Measurements from ENCODE around the gene PATZ1. TPM values are rescaled to one million over a fixed set of nuclear protein-coding genes. Genes with fewer than 3 reads are reported as not detected.

PATZ1 gene
- polyA plus RNA-seq, 1 of the 3 experiments (the other 2 are of a cell fraction): 21.8 TPM

DNA sequence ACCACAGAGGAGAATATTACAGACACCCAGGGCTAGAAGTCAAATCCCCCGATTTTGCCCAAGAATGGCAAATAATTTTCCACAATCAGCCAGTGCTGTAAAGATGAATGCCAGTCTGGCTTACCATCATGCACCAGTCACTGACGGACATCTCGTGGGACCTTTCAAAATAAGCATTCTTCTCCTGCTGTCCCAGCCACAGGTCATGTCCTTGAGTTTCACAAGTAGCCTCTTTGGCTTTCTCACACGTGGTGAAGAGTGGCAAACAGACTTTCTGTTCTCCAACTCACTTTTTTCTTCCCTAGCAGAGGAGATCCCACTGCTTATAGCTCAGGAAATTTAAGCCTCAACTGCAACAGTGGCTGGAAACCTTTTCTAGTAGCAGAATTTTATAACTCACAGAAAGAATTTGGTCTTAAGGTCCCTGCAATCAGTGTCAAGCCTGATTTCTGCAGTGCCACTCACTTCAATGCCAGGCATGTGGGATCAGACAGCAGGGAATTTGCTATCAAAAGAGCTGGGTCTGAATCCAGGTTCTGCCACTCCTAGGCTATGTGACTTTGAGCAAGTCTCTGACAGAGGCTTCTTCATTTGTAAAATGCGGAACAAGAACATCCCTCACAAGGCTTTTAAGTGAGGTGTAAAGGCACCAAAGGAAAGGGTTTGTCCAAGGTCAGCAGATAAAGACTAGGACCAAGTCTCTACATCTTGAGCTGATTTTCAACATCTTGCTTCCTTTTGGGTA, 57.5 kb downstream of the PATZ1 start (continued):
- no peak for TF ChIP-seq USF2 (IDR thresholded peaks at IDR 0.05; ENCODE audit: borderline replicate concordance, low read depth, low read length)

- H3K9me2 ChIP-seq: no peaks in the 10 kb centered on the region
- ChIA-PET POLR2A (no interaction called here), CTCF (interaction anchor here (0.7 to 2.6 kb wide), 4 partner anchors 15 to 78 kb away, joined by 3 to 18 read pairs (median 8); partner anchors contain the start of gene LIMK2)
- H3K4me2 ChIP-seq: no peak overlapping the region
- peaks cover 13% of the 10 kb centered on the region for H3F3A ChIP-seq (replicated peaks; ENCODE audit: insufficient read depth)
- H2AFZ ChIP-seq (ENCODE audit: low read depth): no peak overlapping the region
- peaks cover 0 to 20% of the 10 kb centered on the region in 2 experiments; a peak in 1 of 4 replicates for H3K4me1 ChIP-seq (ENCODE audit: control insufficient read depth in 1 of 2, insufficient read depth in 2 of 2, low read depth in 1 of 2, low read length in 1 of 2)
- no peaks in the 10 kb centered on the region for H3K27me3 ChIP-seq (ENCODE audit: insufficient read depth)
- no peak for DNase-seq
- no peak overlapping the region for H3K27ac ChIP-seq (ENCODE audit: low read depth in 2 of 2, low read length in 1 of 2)
- H3K9ac ChIP-seq: no peak overlapping the region
- no peaks in the 10 kb centered on the region for H3K9me3 ChIP-seq
- no peaks in the 10 kb centered on the region for H4K20me1 ChIP-seq (ENCODE audit: insufficient read depth)
- TF ChIP-seq NRF1 (IDR thresholded peaks at IDR 0.05; ENCODE audit: low read depth, low read length): no peak
- TF ChIP-seq SMC3 (IDR thresholded peaks at IDR 0.05; ENCODE audit: low read depth, low read length): no peak
- TF ChIP-seq SIN3A (IDR thresholded peaks at IDR 0.05; ENCODE audit: borderline replicate concordance, low read depth, low read length): no peak
- no peak for TF ChIP-seq CHD2 (IDR thresholded peaks at IDR 0.05; ENCODE audit: low read length, partially characterized antibody)
- TF ChIP-seq TCF12 (IDR thresholded peaks at IDR 0.05): no peak
- no peak for TF ChIP-seq ELF1 (IDR thresholded peaks at IDR 0.05)
- H3K36me3 ChIP-seq (replicated peaks in 1 of 2; ENCODE audit: control insufficient read depth in 1 of 2, insufficient read depth in 2 of 2, low read length in 1 of 2): peaks cover 4 to 13% of the 10 kb centered on the region in 2 experiments
- no peaks in the 10 kb centered on the region for H3K79me2 ChIP-seq (ENCODE audit: insufficient read depth)
- WGBS (ENCODE audit: low lambda C conversion rate): 95% methylated on average over 6 of the region's 6 CpGs
- H3K4me3 ChIP-seq (ENCODE audit: low read depth in 2 of 2, low read length in 1 of 2): no peak overlapping the region
Observed at GRCh38 chr22:31287818-31288495, 58.2 kb downstream of the PATZ1 start.

- Histone ChIP-seq H3K4me2 (no peak overlapping the region), H3K9ac (no peak overlapping the region), H3F3A (replicated peaks; ENCODE audit: insufficient read depth) (peaks cover 17% of the 10 kb centered on the region), H4K20me1 (ENCODE audit: insufficient read depth) (no peaks in the 10 kb centered on the region), H3K9me3 (no peaks in the 10 kb centered on the region), H3K9me2 (no peaks in the 10 kb centered on the region), H3K36me3 (replicated peaks in 1 of 2; ENCODE audit: control insufficient read depth in 1 of 2, insufficient read depth in 2 of 2, low read length in 1 of 2) (peaks cover 4 to 26% of the 10 kb centered on the region in 2 experiments), H3K27me3 (ENCODE audit: insufficient read depth) (no peaks in the 10 kb centered on the region), H2AFZ (ENCODE audit: low read depth) (no peak overlapping the region), H3K79me2 (ENCODE audit: insufficient read depth) (no peaks in the 10 kb centered on the region), H3K4me1 (ENCODE audit: control insufficient read depth in 1 of 2, insufficient read depth in 2 of 2, low read depth in 1 of 2, low read length in 1 of 2) (peaks cover 0 to 15% of the 10 kb centered on the region in 2 experiments; a peak in 1 of 4 replicates), H3K27ac (ENCODE audit: low read depth in 2 of 2, low read length in 1 of 2) (no peak overlapping the region; a peak in 1 of 4 replicates), H3K4me3 (ENCODE audit: low read depth in 2 of 2, low read length in 1 of 2) (no peak overlapping the region)
- POLR2A ChIA-PET: no interaction called here
- WGBS (ENCODE audit: low lambda C conversion rate): 79% methylated on average over 8 of the region's 8 CpGs
- CTCF ChIA-PET: interaction anchor here (1.0 to 4.1 kb wide), 4 partner anchors 13 to 75 kb away, joined by 3 to 27 read pairs (median 3); partner anchors contain the start of gene LIMK2
- no peak for DNase-seq
- TF ChIP-seq FOXM1 (IDR thresholded peaks at IDR 0.05; ENCODE audit: low read depth) (no peak), NRF1 (IDR thresholded peaks at IDR 0.05; ENCODE audit: low read depth, low read length) (no peak), ZBTB33 (IDR thresholded peaks at IDR 0.05; ENCODE audit: borderline replicate concordance, low read depth) (no peak), MAX (IDR thresholded peaks at IDR 0.05; ENCODE audit: low read depth) (no peak), POLR2AphosphoS5 (IDR thresholded peaks at IDR 0.05; ENCODE audit: low read depth, low read length) (no peak), FOXJ3 (CRISPR knock-in tag; IDR thresholded peaks at IDR 0.05) (no peak), GATA2 (CRISPR knock-in tag; IDR thresholded peaks at IDR 0.05) (no peak), TAF1 (IDR thresholded peaks at IDR 0.05; ENCODE audit: borderline replicate concordance, low read depth, low read length) (no peak)
- TF ChIP-seq, protein P1, sequence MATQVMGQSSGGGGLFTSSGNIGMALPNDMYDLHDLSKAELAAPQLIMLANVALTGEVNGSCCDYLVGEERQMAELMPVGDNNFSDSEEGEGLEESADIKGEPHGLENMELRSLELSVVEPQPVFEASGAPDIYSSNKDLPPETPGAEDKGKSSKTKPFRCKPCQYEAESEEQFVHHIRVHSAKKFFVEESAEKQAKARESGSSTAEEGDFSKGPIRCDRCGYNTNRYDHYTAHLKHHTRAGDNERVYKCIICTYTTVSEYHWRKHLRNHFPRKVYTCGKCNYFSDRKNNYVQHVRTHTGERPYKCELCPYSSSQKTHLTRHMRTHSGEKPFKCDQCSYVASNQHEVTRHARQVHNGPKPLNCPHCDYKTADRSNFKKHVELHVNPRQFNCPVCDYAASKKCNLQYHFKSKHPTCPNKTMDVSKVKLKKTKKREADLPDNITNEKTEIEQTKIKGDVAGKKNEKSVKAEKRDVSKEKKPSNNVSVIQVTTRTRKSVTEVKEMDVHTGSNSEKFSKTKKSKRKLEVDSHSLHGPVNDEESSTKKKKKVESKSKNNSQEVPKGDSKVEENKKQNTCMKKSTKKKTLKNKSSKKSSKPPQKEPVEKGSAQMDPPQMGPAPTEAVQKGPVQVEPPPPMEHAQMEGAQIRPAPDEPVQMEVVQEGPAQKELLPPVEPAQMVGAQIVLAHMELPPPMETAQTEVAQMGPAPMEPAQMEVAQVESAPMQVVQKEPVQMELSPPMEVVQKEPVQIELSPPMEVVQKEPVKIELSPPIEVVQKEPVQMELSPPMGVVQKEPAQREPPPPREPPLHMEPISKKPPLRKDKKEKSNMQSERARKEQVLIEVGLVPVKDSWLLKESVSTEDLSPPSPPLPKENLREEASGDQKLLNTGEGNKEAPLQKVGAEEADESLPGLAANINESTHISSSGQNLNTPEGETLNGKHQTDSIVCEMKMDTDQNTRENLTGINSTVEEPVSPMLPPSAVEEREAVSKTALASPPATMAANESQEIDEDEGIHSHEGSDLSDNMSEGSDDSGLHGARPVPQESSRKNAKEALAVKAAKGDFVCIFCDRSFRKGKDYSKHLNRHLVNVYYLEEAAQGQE (IDR thresholded peaks at IDR 0.05; ENCODE audit: low read depth, low read length): no peak
Observed at GRCh38 chr22:31286360-31287255, 59.5 kb downstream of the PATZ1 start.

Data from SK-N-SH (cell line).